DMS153 treated with DMSO at 0.1 percent for 48 hours (cell line): ENCODE data around the gene CRYBG3.

ENCODE experiments used
- DNase-seq: peaks from one replicate; lab custom pipeline; 2025; ENCODE audit not compliant: unreplicated experiment; lab: John Stamatoyannopoulos, UW

The CRYBG3 gene

GRCh38 chr3:97835761-97836160, 13.9 kb downstream of the CRYBG3 start:
- no peak for DNase-seq

- no peak for DNase-seq
These were observed 16.6 kb downstream of the CRYBG3 start for GRCh38 chr3:97838393-97838792.

- no peak for DNase-seq
These were observed 18.1 kb downstream of the CRYBG3 start for GRCh38 chr3:97839944-97840343.

- no peak for DNase-seq
These were observed 19.5 kb downstream of the CRYBG3 start for GRCh38 chr3:97841304-97841703.

- DNase-seq, result no peak
These were observed 20.1 kb downstream of the CRYBG3 start for GRCh38 chr3:97841956-97842355.

GRCh38 chr3:97848779-97849178, 27.0 kb downstream of the CRYBG3 start:
- no peak for DNase-seq

GRCh38 chr3:97857401-97857800, 35.6 kb downstream of the CRYBG3 start:
- no peak for DNase-seq

GRCh38 chr3:97860364-97860763, 38.6 kb downstream of the CRYBG3 start:
- DNase-seq, result no peak

GRCh38 chr3:97862582-97862981, 40.8 kb downstream of the CRYBG3 start:
- DNase-seq, result no peak

GRCh38 chr3:97863031-97863430, 41.2 kb downstream of the CRYBG3 start:
- DNase-seq, result no peak

- no peak for DNase-seq
These were observed 42.0 kb downstream of the CRYBG3 start for GRCh38 chr3:97863775-97864174.

- no peak for DNase-seq
These were observed 49.4 kb downstream of the CRYBG3 start for GRCh38 chr3:97871186-97871585.

- no peak for DNase-seq
These were observed 50.2 kb downstream of the CRYBG3 start for GRCh38 chr3:97871801-97872524.

- DNase-seq, result no peak
These were observed 50.8 kb downstream of the CRYBG3 start for GRCh38 chr3:97872525-97873042.

GRCh38 chr3:97880267-97880666, 58.5 kb downstream of the CRYBG3 start:
- DNase-seq, result no peak

- DNase-seq, result no peak
These were observed 61.3 kb downstream of the CRYBG3 start for GRCh38 chr3:97882975-97883598.

GRCh38 chr3:97883736-97884135, 61.9 kb downstream of the CRYBG3 start:
- no peak for DNase-seq

GRCh38 chr3:97884586-97885123, 62.8 kb downstream of the CRYBG3 start:
- DNase-seq, result no peak

- DNase-seq, result no peak
These were observed 64.4 kb downstream of the CRYBG3 start for GRCh38 chr3:97885931-97886824.

GRCh38 chr3:97889814-97890213, 68.0 kb downstream of the CRYBG3 start:
- no peak for DNase-seq

- no peak for DNase-seq
These were observed 71.0 kb downstream of the CRYBG3 start for GRCh38 chr3:97892852-97893251.
